ENCODE data around the gene SPINT1. TPM values are rescaled to one million over a fixed set of nuclear protein-coding genes. Genes with fewer than 3 reads are reported as not detected.

Gene SPINT1
- total RNA-seq, 4 donors from 2014 or later = 285 to 729 (median 580) TPM

DNA sequence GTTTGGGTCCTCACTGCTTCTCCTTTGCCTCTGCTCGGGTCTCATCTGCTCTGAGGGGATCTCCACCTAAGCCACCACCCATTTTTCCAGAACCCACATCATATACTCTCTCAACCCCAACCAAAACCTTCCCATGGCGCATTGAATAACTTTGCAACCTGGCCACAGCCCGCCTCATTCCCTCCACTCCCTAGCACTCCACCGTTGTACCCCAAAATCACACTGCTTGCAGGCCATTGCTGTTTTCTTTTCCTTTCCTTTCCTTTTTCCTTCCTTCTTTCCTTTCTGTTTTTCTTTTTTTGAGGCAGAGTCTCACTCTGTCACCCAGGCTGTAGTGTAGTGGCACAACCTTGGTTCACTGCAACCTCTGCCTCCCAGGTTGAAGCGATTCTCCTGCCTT, 47.3 kb downstream of the SPINT1 start:
- Histone ChIP-seq H3K9me3 (no peaks in the 10 kb centered on the region), H3K27me3 (no peaks in the 10 kb centered on the region), H3K4me3 (no peak overlapping the region), H3K27ac (peak overlapping the region in 3 of 4 donors; percentile 14 to 53 (median 48)), H3K4me1 (peaks cover 6 to 35% (median 21%) of the 10 kb centered on the region in 4 donors), H3K36me3 (no peaks in the 10 kb centered on the region)
- no peak for DNase-seq
- TF ChIP-seq, protein P1, sequence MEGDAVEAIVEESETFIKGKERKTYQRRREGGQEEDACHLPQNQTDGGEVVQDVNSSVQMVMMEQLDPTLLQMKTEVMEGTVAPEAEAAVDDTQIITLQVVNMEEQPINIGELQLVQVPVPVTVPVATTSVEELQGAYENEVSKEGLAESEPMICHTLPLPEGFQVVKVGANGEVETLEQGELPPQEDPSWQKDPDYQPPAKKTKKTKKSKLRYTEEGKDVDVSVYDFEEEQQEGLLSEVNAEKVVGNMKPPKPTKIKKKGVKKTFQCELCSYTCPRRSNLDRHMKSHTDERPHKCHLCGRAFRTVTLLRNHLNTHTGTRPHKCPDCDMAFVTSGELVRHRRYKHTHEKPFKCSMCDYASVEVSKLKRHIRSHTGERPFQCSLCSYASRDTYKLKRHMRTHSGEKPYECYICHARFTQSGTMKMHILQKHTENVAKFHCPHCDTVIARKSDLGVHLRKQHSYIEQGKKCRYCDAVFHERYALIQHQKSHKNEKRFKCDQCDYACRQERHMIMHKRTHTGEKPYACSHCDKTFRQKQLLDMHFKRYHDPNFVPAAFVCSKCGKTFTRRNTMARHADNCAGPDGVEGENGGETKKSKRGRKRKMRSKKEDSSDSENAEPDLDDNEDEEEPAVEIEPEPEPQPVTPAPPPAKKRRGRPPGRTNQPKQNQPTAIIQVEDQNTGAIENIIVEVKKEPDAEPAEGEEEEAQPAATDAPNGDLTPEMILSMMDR (IDR thresholded peaks at IDR 0.05) = no peak
- TF ChIP-seq EP300 (IDR thresholded peaks at IDR 0.05; ENCODE audit: low read depth) (no peak), POLR2AphosphoS5 (IDR thresholded peaks at IDR 0.05) (no peak), POLR2A (IDR thresholded peaks at IDR 0.05) (no peak)
- intact Hi-C loops (cut with DNase I; ENCODE audit: low total_unique reads) = no loop called here
- in situ Hi-C loops (cut with MboI; ENCODE audit: low pct_ligation_motif_present in 1 of 4, low pct_unique_long_range_greater_than_20kb in 1 of 4, low sequenced_read_pairs in 3 of 4) = loop anchor here (5.0 to 25.0 kb wide), 2 partner anchors 34 to 204 kb away; partner anchors contain the start of gene RAD51 (in 3 of the 4)
- WGBS, 2 donors (ENCODE audit: low coverage in 1 of 2) = 82 to 88% methylated on average over 5 of the region's 5 CpGs

DNA sequence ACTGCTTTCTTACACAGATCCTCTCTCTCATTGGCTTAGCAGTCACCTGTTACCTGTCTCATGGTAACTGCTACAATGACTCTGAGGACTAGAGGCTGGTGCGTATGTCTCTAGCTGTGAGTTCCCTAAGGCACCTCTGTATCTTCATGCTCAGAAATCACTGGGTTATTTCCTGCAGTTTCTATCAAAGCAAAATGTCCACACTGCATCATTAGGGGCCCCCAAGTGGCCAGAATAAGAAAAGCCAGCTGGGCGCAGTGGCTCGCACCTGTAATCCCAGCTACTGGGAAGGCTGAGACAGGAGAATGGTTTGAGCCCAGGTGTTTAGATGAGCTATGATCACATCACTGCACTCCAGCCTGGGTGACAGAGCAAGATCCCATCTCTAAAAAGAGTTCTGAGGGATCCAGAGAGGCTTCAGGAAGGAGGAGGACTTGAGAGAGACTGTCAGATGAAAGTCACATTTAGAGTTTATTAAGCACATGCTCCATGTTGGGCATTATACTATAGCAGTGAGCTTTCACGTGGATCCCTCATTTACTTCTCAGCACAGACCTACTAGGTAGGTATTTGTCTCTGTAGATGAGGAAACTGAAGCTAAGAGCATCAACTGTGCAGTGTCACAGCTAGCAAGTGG, 48.1 kb downstream of the SPINT1 start:
- peak; percentile 74 for DNase-seq
- no peaks in the 10 kb centered on the region for H3K27me3 ChIP-seq
- intact Hi-C loops (cut with DNase I; ENCODE audit: low total_unique reads) = loop anchor here (2.0 kb wide), 1 partner anchor 33 kb away; no protein-coding TSS in a partner anchor
- H3K27ac ChIP-seq = peak overlapping the region; percentile 14 to 53 (median 40)
- no peaks in the 10 kb centered on the region for H3K9me3 ChIP-seq
- peaks cover 6 to 35% (median 21%) of the 10 kb centered on the region in 4 donors for H3K4me1 ChIP-seq
- H3K4me3 ChIP-seq = no peak overlapping the region
- no peak for TF ChIP-seq POLR2A (IDR thresholded peaks at IDR 0.05)
- TF ChIP-seq, protein P1 (IDR thresholded peaks at IDR 0.05) = peak; percentile 60 to 80 (median 69)
- in situ Hi-C loops (cut with MboI; ENCODE audit: low pct_ligation_motif_present in 1 of 4, low pct_unique_long_range_greater_than_20kb in 1 of 4, low sequenced_read_pairs in 3 of 4) = loop anchor here (5.0 to 25.0 kb wide), 2 partner anchors 35 to 205 kb away; partner anchors contain the start of gene RAD51 (in 3 of the 4)
- H3K36me3 ChIP-seq = no peaks in the 10 kb centered on the region
- WGBS, 2 donors (ENCODE audit: low coverage in 1 of 2) = 11% methylated on average over 4 of the region's 4 CpGs; no CpG with 5 or more reads in 1 of the 2 donors

DNA sequence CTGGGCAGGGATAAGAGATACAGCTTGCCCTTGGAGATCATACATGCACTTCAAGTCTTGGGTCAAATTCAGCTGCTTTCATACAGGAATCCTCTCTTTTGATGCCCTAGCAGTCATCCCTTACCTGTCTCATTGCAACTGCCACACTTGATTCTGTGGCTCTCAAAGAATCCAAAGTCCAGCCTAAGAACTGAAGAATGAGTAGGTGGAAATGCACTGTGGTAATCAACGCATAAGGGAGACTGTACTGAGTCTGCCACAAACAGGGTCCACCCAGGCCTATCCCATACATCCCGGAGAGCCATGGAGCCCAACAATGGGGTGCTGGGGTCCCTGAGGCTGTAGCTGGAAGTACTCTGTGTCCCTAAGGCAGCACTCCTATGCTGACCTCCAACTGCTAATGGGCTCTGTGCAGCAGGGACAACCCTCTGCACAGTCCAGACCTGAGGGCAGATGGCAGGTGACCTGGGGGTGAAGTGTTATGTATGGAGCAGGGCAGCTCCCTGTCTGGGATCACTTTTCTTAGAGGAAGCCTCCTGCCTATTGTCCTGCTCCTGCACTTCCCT, 48.7 kb downstream of the SPINT1 start:
- in situ Hi-C loops (cut with MboI; ENCODE audit: low pct_ligation_motif_present in 1 of 4, low pct_unique_long_range_greater_than_20kb in 1 of 4, low sequenced_read_pairs in 3 of 4) = loop anchor here (5.0 to 25.0 kb wide), 2 partner anchors 35 to 205 kb away; partner anchors contain the start of gene RAD51 (in 3 of the 4)
- Histone ChIP-seq H3K36me3 (no peaks in the 10 kb centered on the region), H3K9me3 (no peaks in the 10 kb centered on the region), H3K4me1 (peaks cover 6 to 35% (median 21%) of the 10 kb centered on the region in 4 donors), H3K4me3 (no peak overlapping the region), H3K27ac (peak overlapping the region; percentile 14 to 53 (median 40)), H3K27me3 (no peaks in the 10 kb centered on the region)
- intact Hi-C loops (cut with DNase I; ENCODE audit: low total_unique reads) = loop anchor here (2.0 kb wide), 1 partner anchor 34 kb away; no protein-coding TSS in a partner anchor
- WGBS, 2 donors (ENCODE audit: low coverage in 1 of 2) = 40% methylated on average over 2 of the region's 2 CpGs; no CpG with 5 or more reads in 1 of the 2 donors
- DNase-seq = no peak
- TF ChIP-seq POLR2A (IDR thresholded peaks at IDR 0.05) (no peak), EP300 (IDR thresholded peaks at IDR 0.05; ENCODE audit: low read depth) (no peak), POLR2AphosphoS5 (IDR thresholded peaks at IDR 0.05) (no peak)
- TF ChIP-seq, protein P1 (IDR thresholded peaks at IDR 0.05) = no peak

- no peak for DNase-seq
- TF ChIP-seq POLR2AphosphoS5 (IDR thresholded peaks at IDR 0.05) (no peak), EP300 (IDR thresholded peaks at IDR 0.05; ENCODE audit: low read depth) (no peak), POLR2A (IDR thresholded peaks at IDR 0.05) (no peak)
- TF ChIP-seq, protein P1 (IDR thresholded peaks at IDR 0.05) = no peak
- Histone ChIP-seq H3K36me3 (no peaks in the 10 kb centered on the region), H3K27ac (peak overlapping the region; percentile 90 to 98 (median 92)), H3K27me3 (no peaks in the 10 kb centered on the region), H3K9me3 (no peaks in the 10 kb centered on the region), H3K4me1 (peaks cover 6 to 35% (median 21%) of the 10 kb centered on the region in 4 donors), H3K4me3 (no peak overlapping the region)
- in situ Hi-C loops (cut with MboI; ENCODE audit: low pct_ligation_motif_present in 1 of 4, low pct_unique_long_range_greater_than_20kb in 1 of 4, low sequenced_read_pairs in 3 of 4) (loop anchor here (5.0 to 25.0 kb wide), 2 partner anchors 36 to 206 kb away; partner anchors contain the start of gene RAD51 (in 3 of the 4)), intact Hi-C loops (cut with DNase I; ENCODE audit: low total_unique reads) (loop anchor here (2.0 kb wide), 1 partner anchor 34 kb away; no protein-coding TSS in a partner anchor)
- WGBS, 2 donors (ENCODE audit: low coverage in 1 of 2) = 87 to 88% methylated on average over 8 to 22 of the region's 22 CpGs
Measured at GRCh38 chr15:40893019-40893670, 49.3 kb downstream of the SPINT1 start.

All from transverse colon (tissue), 4 donors.